GM21576 (cell line): Measurements from ENCODE around the gene CTTN.
"Not testable (repeated sequence)": the region's sequence is repeated elsewhere in the genome, so short reads cannot be mapped to it uniquely, and the experiment has no call there.

Source experiments
- ATAC-seq: cut with Tn5 transposase; IDR thresholded peaks from one replicate; pipeline ENCODE4 v1.9.1; 2021; ENCODE audit warnings: mild to moderate bottlenecking, moderate library complexity; ENCODE audit not compliant: unreplicated experiment

CTTN gene

GRCh38 chr11:70378506-70379134, 19.7 kb upstream of the CTTN start:
- ATAC-seq, result no peak

GRCh38 chr11:70381350-70381749, 17.0 kb upstream of the CTTN start:
- ATAC-seq, result no peak

DNA sequence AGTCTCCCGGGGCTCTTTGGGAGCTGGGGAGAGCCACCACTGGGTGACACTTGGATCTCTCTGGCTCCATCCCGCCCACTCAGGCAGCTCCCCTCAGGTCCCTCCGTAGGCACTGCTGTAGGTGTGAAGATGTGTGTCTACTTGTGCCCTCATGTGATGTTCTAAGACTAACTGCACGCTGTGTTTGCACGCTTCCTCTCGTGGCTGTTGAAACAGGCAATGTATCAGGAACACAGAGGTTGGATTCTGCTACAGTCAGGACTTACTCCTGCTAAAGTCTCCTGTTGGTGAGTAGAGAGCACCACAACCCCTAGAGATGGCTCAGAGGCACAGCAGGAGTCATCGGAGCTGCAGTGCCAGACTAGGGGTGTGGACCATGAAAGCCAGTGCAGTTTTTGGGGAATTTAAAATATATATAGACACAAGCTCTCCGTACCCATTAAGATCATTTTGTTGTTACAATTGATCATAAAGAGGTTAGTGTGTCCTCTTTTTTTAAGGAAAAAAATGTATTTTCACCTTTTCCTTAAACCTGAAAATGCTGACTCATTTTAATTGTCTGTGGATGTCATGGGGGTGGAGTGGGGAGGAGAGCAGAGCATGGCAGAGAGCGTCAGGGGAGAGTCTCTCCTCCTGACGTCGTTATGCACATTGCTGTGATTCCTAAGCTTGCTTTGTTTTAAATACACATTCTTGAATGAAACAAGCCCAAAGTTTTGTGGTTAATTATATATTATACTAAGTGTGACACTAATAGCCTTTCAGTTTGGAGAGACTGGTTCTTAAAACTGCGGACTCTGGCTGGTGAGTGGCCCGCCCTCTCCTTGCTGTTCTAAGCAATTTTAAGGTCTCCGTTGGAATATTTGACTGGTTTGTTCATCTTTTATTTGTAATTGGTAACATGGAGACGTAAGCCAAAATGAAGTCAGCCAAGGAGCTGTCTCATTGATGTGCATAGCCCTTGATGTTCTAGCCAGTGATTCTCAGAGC, 16.2 kb upstream of the CTTN start:
- ATAC-seq, result no peak

- ATAC-seq, result no peak
Observed at GRCh38 chr11:70383664-70384565, 14.4 kb upstream of the CTTN start.

DNA sequence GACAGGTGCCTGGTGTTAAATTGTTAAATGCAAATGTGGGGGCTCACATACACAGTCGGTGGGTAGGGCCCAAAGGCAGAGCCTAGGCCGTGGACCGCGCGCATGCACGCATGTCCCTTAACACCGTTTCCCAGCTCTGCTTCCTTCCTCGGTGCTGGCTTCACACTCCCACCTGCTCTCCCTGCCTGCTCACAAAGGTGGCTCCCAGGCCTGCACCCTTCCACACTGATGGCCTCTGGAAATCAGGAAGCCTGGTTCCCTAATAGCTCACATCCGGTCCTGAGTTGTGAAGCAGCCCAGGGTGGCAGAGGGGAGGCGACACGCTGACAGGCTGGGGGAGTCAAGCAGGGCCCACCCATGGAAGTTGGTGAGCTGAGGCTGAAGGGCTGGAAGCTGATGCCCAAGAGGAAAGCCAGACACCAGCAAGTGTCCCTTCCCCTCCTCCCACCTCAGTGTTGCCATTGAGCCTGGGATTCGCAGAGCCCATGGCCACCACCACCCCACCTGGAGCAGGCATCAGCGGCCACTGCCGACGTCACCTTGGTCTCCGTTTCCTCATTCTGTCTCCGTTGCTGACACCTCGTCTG, 13.7 kb upstream of the CTTN start:
- no peak for ATAC-seq

GRCh38 chr11:70387564-70387963, 10.8 kb upstream of the CTTN start:
- ATAC-seq, result no peak

DNA sequence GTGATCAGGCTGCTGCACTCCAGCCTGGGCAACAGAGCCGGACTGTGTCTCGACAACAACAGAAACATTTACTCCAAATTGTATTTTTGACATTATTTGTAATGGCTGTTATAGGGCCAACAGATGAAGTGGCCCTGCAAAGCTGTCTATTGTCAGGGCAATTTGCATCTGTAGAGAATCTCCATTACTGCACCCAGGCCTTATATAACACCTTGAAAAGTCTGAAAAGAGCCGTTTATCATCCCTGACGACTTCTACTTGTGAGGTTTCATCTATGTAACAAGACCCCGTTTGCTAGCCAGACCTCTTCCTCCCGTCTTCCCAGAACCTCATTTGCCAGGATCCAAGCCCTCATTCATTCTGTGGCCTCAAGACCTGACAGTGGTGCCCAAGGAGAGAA, 9.1 kb upstream of the CTTN start:
- no peak for ATAC-seq

DNA sequence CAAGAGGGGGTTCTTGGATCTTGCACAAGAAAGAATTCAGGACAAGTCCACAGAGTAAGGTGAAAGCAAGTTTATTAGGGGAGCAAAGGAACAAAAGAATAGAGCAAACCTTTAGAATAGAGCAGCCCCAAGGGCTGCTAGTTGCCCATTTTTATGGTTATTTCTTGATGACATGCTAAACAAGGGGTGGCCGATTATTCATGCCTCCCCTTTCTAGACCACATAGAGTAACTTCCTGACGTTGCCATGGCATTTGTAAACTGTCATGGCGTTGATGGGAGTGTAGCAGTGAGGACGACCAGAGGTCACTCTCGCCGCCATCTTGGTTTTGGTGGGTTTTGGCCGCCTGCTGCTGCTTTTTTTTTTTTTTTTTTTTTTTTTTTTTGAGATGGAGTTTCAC, 7.4 kb upstream of the CTTN start:
- not testable (repeated sequence) for ATAC-seq

GRCh38 chr11:70394211-70394950, 3.9 kb upstream of the CTTN start:
- no peak for ATAC-seq

- no peak for ATAC-seq
Observed at GRCh38 chr11:70397336-70397982, 870 bp upstream of the CTTN start.

DNA sequence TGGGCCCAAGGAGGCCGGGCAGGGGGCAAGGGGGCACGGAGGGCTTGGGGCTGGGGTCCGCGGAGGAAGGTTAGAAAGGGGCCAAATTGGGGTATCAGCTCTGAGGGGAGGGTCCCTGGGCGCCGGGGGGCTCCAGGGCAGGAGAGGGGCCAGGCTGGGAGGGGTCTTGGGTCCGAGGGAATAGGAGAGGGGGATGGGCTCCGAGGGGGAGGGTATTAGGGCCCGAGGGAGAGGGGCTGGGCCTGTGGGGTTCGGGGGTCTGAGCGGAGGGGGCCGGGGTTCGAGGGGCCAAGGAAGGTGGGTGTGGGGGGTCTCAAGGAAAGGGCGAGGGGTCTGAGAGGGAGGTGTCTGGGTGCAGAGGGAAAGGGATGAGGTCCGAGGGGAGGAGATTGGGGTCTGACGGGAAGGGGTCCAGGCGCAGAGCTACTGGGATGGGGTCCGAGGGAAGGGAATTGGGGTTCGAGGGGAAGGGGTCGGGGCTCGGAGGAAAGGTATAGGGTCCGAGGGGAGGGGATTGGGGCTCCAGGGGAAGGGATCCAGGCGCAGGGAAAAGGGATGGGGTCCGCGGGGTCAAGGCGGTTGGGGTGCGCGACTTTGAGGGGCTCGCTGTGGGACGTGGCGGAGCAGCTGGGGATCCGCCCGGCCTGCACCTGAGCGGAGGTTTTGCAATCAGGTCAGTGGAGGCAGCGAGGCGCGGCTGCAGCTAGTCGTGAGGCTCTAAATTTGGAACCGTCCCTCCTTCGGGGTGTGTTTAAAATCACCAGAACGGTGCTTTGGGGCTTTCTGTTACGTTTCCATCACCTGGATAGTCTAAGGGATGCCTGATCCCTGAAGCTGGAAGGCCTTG, 728 bp downstream of the CTTN start:
- no peak for ATAC-seq

DNA sequence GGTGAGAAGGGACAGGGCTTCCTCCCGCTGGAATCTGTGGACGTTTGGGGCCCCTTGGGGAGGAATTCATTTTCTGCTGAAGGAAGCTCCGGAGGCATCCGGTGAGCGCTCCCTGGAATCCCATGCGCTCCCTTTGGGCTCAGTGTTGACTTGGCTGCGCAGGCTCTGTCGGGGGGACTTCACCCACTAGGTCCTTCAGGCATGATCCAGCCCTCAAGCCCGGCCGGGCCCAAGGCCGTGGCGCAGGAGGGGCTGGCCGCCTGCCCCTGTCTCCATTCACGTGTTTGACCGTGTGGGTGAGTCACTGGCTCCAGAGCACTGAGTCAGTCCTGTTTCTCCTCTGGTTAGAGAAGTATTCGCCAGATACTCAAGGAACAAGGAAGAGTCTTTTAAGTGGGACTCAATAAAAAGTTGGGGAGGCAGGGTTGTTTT, 1.4 kb downstream of the CTTN start:
- no peak for ATAC-seq

DNA sequence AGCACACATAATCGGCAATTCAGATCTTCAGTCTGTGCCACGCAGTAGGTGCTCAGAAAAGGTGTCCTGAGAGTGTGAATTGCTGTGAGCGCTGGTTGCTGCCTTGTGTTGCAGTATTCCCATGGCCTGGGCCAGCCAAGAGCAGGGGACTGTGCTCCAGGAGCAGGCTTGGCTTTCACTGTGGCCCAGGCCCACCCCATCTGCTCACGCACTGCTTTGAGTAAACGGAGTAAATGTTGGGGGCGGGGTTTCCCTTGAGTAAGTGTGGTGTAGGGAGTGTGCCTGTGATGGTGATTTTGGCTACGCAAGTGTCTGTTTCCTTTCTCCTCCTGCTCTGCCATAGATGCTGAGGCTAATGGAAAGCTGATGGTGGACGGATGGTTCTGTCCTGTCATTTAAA, 2.3 kb downstream of the CTTN start:
- ATAC-seq, result no peak

DNA sequence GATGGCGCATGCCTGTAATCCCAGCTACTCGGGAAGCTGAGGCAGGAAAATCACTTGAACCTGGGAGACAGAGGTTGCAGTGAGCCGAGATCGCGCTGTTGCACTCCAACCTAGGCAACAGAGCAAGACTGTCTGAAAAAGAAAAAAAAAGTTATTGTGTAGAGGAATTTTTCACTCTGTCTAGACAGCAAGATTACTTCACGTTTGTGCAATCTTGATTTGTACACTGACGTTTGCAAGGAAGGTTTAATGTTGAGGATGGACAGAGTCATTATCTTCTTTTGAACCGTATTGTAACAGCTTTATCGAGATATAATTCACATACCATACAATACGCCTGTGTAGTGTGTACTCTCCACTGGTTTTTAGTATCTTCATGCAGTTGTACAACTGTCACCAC, 3.7 kb downstream of the CTTN start:
- ATAC-seq, result no peak

DNA sequence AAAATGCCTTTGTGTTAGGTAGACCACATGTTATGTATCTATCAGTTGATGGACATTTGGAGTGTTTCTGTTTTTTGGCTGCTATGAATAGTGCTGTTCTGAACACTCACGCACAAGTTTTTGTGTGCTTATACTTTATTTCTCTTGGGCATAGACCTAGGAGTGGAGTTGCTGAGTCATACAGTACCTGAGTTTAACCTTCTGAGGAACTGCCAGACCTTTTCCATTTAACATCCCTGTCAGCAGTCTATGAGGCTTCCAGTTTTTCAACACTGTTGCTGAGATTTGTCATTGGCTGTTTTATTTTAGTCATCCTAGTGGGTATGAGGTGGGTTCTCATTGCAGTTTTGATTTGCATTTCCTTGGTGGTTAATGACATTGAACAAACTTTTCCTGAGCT, 4.4 kb downstream of the CTTN start:
- ATAC-seq, result no peak

- no peak for ATAC-seq
Observed at GRCh38 chr11:70404244-70404643, 5.9 kb downstream of the CTTN start.

DNA sequence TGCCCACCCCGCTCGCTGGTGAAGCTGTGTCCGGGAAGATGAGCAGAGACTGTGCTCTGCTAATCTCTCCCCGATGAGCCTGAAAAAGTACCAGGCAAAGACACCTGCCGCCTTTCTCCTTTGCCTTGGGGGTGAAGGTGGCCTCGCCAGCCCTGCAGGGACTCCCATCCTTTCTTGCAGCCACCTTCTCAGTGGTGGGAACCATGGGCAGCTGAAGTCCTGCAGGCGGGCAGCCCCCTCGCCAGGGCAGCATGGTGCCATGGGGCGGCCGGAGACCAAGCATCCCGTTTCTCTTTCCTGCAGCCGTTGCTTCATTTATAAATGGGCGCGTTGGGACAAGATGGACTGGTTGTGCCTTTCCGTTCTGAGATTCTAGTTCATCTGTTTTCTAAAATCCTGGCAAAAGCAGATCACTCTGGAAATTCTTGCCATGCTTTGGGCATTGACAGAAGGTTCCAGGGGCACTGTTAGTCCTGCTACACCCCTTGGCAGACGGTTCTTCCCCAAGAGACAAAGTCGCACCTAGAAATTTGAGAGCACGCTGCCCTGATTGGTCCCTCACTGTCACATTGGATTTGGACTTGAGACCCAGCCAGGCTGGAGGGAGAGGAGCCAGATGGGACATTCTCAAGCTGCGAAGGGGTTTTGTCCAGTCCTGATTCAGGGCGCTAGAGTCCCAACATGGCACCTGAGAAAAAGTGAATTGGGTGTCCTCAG, 7.5 kb downstream of the CTTN start:
- no peak for ATAC-seq

GRCh38 chr11:70407121-70407520, 8.8 kb downstream of the CTTN start:
- no peak for ATAC-seq
